GM10847 (cell line): ENCODE results near the gene GINS3.

ENCODE experiments used
- POLR2A ChIP-seq: IDR thresholded peaks from 2 replicates; pipeline ENCODE4 v1.6.1; 2011; ENCODE audit not compliant: insufficient read length; ENCODE audit errors: extremely low read depth

Gene GINS3

DNA sequence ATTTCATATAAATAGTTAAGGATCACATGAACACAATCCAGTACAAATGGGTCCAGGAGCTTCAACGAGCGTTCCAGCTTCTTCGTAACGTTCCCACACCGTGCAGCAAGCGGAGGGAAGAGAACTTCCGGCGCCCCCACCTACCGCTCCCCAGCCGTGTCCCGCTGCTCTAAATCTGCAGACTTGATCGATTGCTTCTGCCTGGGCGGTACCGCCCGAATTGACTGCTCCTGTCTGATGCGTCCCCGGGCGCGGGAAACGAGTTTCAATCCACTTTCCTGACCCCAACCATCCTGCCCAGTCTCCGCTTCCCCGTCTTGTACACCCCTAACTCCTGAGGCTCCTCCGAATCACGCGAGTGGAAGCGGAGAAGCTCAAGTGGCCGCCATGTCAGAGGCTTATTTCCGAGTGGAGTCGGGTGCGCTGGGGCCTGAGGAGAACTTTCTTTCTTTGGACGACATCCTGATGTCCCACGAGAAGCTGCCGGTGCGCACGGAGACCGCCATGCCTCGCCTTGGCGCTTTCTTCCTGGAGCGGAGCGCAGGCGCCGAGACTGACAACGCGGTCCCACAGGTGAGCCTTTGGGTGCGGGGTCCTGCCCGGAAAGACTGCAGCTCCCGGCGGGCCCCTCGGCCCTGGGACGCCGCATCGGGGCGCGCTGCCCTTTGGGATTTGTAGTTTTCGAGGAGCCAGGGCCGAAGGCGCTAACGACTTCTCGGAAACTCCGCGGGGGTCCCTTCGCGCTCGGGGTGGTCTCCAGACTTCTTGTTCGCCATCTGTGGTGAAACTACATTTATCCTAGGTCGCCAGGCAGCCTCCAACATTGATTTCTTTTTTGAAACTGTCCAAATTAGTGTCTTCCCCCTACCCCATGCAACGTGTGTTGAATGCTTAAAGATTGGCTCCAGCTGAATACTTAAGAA lies at the start of gene GINS3:
Gene GINS3 (plus strand): TSS at position 257 of the 923 bp plus-strand sequence. CDS start 131 bp downstream, at position 388.
- peak; percentile 27 for TF ChIP-seq POLR2A

DNA sequence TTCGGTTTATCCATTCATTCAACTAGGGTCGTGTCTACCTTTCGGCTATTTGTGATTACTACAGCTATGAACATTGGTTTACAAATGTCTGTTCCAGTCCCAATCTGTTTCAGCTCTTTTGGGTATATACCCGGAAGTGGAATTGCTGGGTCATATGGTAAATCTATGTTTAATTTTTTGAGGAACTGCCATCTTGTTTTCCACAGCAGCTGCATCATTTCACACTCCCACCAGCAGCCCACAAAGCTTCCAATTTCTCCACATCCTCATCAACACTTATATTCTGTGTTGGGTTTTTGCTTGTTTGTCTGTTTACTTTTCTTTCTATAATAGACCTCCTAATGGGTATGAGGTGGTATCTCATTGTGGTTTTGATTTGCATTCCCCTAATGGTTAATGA lies 48.7 kb upstream of the GINS3 start:
- TF ChIP-seq POLR2A, result no peak

DNA sequence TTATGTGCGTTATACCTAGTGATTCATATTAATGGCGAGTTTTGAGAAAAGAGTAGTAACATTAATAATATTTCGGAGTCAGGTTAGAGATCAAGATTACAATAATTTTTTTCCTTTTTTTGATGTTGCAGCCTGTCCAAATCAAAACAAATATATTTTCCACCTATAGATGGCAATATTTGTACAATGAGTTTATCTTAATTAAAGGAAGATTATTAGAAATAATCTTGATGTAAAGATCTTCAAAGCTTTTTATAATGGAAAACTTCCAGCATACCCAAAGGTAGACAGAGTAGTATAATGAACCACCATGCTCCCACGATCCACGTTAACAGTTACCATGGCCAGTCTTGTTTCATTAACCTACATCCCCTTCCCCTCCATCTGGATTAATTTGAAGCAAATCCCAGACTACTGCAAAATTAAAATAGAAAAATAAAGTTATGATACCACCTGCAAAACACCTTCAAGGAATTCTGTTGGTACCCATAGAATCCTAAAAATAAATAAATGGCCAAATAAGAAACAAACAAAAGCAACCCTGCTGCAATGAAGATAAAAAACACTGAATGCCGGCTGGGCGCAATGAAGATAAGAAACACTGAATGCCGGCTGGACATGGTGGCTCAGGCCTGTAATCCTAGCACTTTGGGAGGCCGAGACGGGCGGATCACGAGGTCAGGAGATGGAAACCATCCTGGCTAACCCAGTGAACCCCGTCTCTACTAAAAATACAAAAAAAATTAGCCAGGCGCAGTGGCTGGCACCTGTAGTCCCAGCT lies 46.5 kb upstream of the GINS3 start:
- TF ChIP-seq POLR2A, result no peak

DNA sequence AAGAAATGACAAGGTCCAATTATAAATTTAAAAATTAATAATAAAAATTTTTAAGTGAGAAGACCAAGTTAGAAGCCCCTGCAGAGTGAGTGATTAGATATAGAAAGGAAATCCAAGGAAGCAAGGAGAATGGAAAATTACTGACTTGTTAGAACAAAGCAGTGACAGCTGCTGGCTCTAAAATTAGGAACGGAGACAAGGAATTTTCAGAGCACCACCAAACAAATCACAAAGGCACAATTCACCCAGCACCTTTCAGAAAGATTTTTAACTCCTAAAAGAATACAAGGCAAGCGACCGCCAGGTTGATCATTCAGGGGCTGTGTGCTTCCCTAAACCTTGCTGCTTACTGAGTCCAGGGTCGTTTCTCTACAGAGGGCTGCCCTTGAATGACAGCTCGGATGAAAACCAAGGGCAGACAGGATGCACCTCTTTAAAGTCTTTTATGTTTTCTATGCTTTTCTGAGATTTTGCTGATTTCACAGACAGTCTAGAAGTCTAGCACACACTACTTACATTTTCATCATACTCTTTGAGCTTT lies 45.4 kb upstream of the GINS3 start:
- no peak for TF ChIP-seq POLR2A

DNA sequence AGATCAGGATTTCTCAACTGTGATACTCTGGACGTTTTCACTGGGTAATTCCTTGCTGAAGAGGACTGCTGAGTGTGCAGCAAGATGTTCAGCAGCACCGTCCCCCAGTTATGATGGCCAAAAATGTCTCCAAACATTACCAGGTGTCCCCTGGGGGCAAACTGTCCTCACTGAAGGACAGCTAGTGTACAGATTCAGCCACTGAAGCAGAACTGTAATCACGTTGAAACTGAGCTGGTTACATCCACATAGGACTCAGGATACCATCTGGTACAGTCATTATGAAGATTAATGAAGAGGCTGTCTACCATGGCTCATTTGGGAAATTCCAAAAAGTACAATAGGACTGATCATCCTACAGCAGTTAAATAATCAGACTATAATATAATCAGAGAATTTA lies 43.3 kb upstream of the GINS3 start:
- TF ChIP-seq POLR2A, result no peak

DNA sequence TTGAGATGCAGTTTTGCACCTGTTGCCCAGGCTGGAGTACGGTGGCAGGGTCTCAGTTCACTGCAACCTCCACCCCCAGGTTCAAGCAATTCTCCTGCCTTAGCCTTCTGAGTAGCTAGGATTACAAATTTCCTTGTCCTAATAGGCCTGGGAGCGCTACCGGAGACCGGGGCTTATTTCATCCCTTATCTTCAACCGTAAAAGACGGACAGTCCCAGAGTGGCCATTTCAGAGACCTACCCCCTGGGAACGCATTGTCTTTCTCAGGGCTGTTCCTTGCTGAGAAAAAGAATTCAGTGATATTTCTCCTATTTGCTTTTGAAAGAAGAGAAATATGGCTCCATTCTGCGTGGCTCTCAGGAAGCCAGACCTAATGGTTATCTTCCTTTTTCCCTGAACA lies 39.6 kb upstream of the GINS3 start:
- no peak for TF ChIP-seq POLR2A

DNA sequence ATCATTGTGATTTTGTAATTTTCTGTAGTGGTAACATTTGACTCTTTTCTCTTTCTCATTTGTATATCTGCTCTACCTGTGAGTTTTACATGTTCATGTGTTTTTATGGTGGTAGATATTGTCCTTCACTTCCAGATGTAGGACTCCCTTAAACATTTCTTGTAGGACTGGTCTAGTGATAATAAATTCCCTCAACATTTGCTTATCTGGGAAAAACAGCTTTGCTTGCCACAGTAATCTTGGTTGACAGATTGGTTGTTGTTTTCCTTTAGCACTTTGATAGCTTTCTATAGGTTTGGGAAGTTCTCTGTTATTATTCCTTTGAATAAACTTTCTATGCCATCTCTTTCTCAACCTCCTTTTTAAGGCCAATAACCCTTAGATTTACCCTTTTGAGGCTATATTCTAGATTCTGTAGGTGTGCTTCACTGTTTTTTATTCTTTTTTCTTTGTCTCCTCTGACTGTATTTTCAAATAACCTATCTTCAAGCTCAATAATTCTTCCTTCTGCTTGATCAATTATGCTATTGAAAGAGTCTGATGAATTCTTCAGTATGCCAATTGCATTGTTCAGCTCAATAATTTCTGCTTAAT lies 32.1 kb upstream of the GINS3 start:
- no peak for TF ChIP-seq POLR2A

DNA sequence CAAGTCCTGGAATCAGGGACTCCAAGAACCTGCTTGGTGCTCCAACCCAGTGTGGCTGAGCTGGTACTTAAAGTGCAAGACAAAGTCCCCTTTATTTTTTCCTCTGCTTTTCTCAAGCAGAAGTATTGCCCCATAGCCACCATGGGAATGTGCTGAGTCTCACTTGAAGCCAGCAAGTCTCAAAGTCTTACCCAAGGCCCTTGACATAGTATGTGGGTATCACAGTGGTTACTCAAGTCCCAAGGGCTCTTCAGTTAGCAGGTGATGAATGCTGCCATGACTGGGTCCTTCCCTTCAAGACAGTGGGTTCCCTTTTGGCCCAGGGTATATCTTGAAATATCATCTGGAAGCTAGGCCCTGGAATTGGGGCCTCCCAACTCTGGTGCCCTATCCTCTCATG lies 30.5 kb upstream of the GINS3 start:
- no peak for TF ChIP-seq POLR2A

DNA sequence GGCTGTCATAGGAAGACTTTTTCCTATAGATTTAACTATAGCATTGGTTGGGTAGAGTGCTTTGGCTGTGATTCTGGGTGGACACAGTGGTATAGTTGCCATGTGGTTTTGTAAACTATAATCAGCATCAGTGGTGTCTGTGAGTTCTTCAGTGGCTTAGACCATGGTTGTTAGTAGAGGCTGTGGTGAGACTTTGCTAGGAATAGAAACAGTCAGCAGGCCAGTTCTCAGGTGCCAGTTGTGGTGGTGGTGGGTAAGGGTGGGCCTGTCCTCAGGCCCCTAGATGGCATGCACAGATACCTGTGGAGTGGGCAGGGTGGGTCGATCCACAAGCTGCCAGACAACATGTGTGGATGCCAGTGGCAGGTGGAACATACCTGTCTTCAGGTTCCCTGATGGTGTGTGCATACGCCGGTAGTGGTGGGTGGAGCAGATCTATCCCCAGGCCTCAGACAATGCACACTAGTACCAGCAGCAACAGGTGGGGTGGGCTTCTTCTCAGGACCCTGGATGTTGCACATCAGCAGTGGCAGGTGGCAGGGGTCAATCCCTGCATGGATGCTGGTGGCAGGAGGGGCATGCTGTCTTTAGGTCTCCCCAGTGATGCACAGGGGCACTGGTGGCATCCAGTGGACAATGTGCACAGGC lies 28.4 kb upstream of the GINS3 start:
- no peak for TF ChIP-seq POLR2A

DNA sequence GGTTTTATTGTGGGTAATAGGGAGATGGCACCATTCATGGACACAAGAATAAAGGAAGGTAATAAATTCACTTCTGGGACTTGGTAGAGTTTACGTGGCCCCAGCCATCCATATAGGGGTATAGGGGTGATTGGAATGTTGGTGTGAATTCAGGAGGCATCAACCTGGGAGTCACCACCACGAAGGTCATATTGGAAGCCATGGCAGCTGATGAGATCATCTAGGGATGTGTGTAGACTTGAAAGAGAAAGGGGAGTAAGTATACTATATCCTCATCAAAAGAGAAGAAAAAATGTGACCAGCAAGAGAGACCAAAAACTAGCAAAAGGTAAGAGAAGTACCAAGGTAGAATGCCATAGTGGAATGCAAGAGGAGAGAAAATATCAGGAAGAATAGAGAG lies 26.6 kb upstream of the GINS3 start:
- no peak for TF ChIP-seq POLR2A

DNA sequence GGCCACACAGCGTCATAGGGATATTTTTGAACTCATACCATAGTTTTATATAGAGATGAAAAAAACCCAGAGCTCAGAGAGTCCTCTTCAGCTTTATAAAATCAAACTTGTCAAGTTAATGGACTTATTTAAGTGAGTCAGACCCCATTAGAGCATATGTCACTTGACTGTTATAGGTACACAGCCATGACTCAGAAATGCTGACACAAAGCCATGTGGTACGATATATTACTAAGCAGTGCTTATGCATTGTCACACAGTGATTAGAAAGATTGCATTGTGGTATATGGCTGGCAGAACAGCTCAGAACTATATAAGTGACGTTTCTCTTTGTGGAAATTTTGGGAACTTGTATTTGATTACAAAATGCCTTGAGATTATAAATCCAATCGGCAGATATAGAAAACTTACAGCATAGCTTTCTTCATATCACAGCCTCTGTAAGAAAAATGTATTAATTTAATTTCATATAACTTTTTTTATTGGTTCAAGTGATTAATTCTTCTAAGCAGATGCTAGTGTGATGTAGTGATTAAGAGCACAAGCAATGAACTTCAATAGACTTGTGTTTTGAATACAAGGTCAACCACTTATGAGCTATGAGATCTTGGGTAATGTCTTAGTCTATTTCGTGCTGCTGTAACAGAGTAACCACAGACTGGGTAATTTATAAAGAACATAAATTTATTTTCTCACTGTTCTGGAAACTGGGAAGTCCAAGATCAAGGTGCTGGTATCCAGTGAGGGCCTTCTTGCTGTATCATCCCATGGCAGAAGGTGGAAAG lies 25.8 kb upstream of the GINS3 start:
- no peak for TF ChIP-seq POLR2A

DNA sequence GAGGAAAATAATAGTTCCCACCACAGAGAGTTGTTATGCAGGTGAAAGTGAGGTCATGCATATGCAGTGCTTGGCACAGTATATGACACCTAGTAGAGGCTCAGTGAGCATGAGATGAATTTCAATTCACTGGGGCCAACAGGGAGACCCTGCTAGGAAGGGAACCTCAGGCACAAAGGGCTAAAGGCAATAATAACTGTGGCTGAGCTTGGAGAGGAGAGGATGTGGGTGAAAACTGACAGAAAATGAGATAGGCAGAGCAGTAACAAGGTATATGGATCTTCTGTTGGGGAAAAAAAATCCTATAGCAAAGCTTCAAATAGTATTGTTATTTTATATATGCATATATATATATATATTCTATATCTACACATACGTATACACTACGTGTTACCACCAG lies 25.0 kb upstream of the GINS3 start:
- no peak for TF ChIP-seq POLR2A

DNA sequence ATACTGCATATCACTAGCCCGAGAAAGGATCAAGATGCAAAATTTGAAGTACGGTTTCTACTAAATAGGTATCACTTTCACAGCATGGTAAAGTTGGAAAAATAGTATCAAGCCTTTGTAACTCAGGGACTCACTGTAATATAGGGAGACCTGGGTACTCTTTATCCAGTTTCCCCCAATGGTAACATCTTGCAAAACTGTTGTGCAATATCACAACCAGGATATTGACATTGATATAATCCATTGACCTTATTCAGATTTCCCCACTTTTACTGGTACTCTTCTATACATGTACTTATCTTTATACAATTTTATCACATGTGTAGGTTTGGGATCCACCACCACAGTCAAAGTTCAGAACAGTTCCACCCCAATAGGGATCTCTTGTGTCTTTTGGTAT lies 20.4 kb upstream of the GINS3 start:
- no peak for TF ChIP-seq POLR2A

DNA sequence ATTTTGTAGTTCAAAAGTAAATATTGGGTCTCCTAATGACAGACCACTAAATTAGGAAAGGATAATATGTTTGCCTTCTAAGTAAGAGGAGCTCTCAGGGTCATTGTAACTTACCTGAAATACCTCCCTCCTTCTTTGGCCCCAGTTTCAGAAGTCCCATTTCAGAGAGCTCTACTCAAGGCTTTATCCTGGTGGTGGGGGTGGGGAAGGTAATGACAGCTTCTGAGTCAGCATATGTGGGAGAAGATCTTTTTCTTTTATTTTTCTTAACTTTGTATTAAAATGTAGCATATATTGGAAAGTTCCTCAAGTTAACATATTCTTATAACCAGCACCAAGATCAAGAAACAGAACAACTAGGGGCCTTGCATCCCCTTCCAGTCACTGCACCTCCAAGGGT lies 16.9 kb upstream of the GINS3 start:
- no peak for TF ChIP-seq POLR2A
